Body of pancreas (tissue), 4 donors: Measurements from ENCODE around the gene RNF113B. TPM values are rescaled to one million over a fixed set of nuclear protein-coding genes. Genes with fewer than 3 reads are reported as not detected.

Experiments
- ATAC-seq: fragments of 150-250 bp; one replicate; pipeline ENCODE4 v1.9.1; 2016
- DNase-seq, 4 donors: peaks; one replicate each; pipeline ENCODE4 v3.0.0-alpha.2; 2019
- H3K27ac ChIP-seq, 4 donors: fragments of 200-600 bp; sonication (generic); 1 replicate in 3 of 4; 2 replicates in 1 of 4; pipeline versions ENCODE4 v1.5.1 to v1.6.1; 2016 to 2019; ENCODE audit warnings: mild to moderate bottlenecking in 1 of 4, mixed read lengths in 1 of 4, moderate library complexity in 1 of 4
- H3K27me3 ChIP-seq, 2 donors: fragments of 200-600 bp; sonication (generic); one replicate each; pipeline ENCODE4 v1.6.0; 2016; ENCODE audit warnings: mild to moderate bottlenecking in 1 of 2
- H3K36me3 ChIP-seq, 2 donors: fragments of 200-600 bp; sonication (generic); replicated peaks in 1 of 2; 2 replicates each; pipeline ENCODE4 v1.5.1; 2016; ENCODE audit warnings: low read depth in 2 of 2; ENCODE audit not compliant: insufficient read depth in 1 of 2
- H3K4me1 ChIP-seq: fragments of 200-600 bp; sonication (generic); one replicate; pipeline ENCODE4 v1.6.0; 2016
- H3K4me3 ChIP-seq, 2 donors: fragments of 200-600 bp; sonication (generic); 1 replicate in 1 of 2; 2 replicates in 1 of 2; pipeline ENCODE4 v1.5.1; 2016 to 2019
- H3K9me3 ChIP-seq, 3 donors: fragments of 200-600 bp; sonication (generic); 1 replicate in 2 of 3; 2 replicates in 1 of 3; pipeline ENCODE4 v1.5.1; 2016
- CTCF ChIP-seq, 7 experiments: fragments of 450-650 bp in 4 of 7; fragments of 200-600 bp in 3 of 7; sonication (generic) in 3 of 7; IDR thresholded peaks; one replicate each; pipeline ENCODE4 v1.5.1; 2016 to 2019; ENCODE audit warnings: antibody characterized with exemption in 7 of 7
- POLR2A ChIP-seq, 3 donors: fragments of 450-650 bp; IDR thresholded peaks; one replicate each; pipeline ENCODE4 v1.6.1; 2016; ENCODE audit warnings: antibody characterized with exemption in 3 of 3, mild to moderate bottlenecking in 2 of 3
- WGBS, 2 donors: methylation state at CpG; one replicate each; pipeline ENCODE4 v1.1.5; 2017; 5-methylcytosine and 5-hydroxymethylcytosine counted together
- intact Hi-C: fragments of 100-400 bp; cut with DNase I; formaldehyde crosslinking; loops from one replicate; pipeline ENCODE4 v1.15.1; 2023
- total RNA-seq, 2 donors: library from RNA; depleted of rRNA; stranded (reverse); fragments of >200 nt; gene quantifications; one replicate each; pipeline ENCODE4 v1.1.0, GENCODE V29; 2016

The RNF113B gene
- total RNA-seq, 2 donors from 2014 or later: not detected

GRCh38 chr13:98184792-98185191 lies 7.7 kb upstream of the RNF113B start:
- ATAC-seq (no peak), DNase-seq (no peak)
- Histone ChIP-seq H3K4me3 (no peak overlapping the region), H3K27ac (no peak overlapping the region), H3K36me3 (no peaks in the 10 kb centered on the region), H3K27me3 (no peaks in the 10 kb centered on the region), H3K4me1 (peaks cover 42% of the 10 kb centered on the region), H3K9me3 (no peaks in the 10 kb centered on the region)
- intact Hi-C loops: no loop called here
- 83 to 86% methylated on average over 1 of the region's 1 CpG for WGBS, 2 donors
- no peak for TF ChIP-seq POLR2A (IDR thresholded peaks at IDR 0.05)
- TF ChIP-seq CTCF (IDR thresholded peaks at IDR 0.05): no peak

GRCh38 chr13:98182589-98182988 lies 5.5 kb upstream of the RNF113B start:
- TF ChIP-seq CTCF (IDR thresholded peaks at IDR 0.05) (no peak), POLR2A (IDR thresholded peaks at IDR 0.05) (no peak)
- H3K4me3 ChIP-seq: no peak overlapping the region
- no peaks in the 10 kb centered on the region for H3K36me3 ChIP-seq
- intact Hi-C loops: no loop called here
- 44 to 55% methylated on average over 3 of the region's 3 CpGs for WGBS, 2 donors
- no peak overlapping the region for H3K27ac ChIP-seq
- no peak for DNase-seq
- no peaks in the 10 kb centered on the region for H3K27me3 ChIP-seq
- no peak for ATAC-seq
- peaks cover 24% of the 10 kb centered on the region for H3K4me1 ChIP-seq
- H3K9me3 ChIP-seq: no peaks in the 10 kb centered on the region

- intact Hi-C loops: no loop called here
- H3K27ac ChIP-seq: no peak overlapping the region
- WGBS, 2 donors: 80 to 87% methylated on average over 4 of the region's 4 CpGs
These were observed 5.1 kb upstream of the RNF113B start for GRCh38 chr13:98182153-98182552.

GRCh38 chr13:98181111-98181815 lies 4.2 kb upstream of the RNF113B start:
- H3K27ac ChIP-seq: no peak overlapping the region
- 95% methylated on average over 7 of the region's 7 CpGs for WGBS, 2 donors
- no peaks in the 10 kb centered on the region for H3K36me3 ChIP-seq
- intact Hi-C loops: no loop called here
- peaks cover 18% of the 10 kb centered on the region for H3K4me1 ChIP-seq
- no peaks in the 10 kb centered on the region for H3K9me3 ChIP-seq
- DNase-seq (no peak), ATAC-seq (no peak)
- H3K4me3 ChIP-seq: no peak overlapping the region
- TF ChIP-seq CTCF (IDR thresholded peaks at IDR 0.05) (no peak), POLR2A (IDR thresholded peaks at IDR 0.05) (no peak)
- H3K27me3 ChIP-seq: no peaks in the 10 kb centered on the region

More at GRCh38 chr13:98182153-98182552, 5.1 kb upstream of the RNF113B start:
- H3K4me3 ChIP-seq: no peak overlapping the region
- no peaks in the 10 kb centered on the region for H3K27me3 ChIP-seq
- no peak for TF ChIP-seq POLR2A (IDR thresholded peaks at IDR 0.05)
- ATAC-seq (no peak), DNase-seq (no peak)
- no peaks in the 10 kb centered on the region for H3K36me3 ChIP-seq
- H3K9me3 ChIP-seq: no peaks in the 10 kb centered on the region
- H3K4me1 ChIP-seq: peaks cover 20% of the 10 kb centered on the region

GRCh38 chr13:98180092-98180491 lies 3.0 kb upstream of the RNF113B start:
- H3K4me3 ChIP-seq: no peak overlapping the region
- intact Hi-C loops: no loop called here
- WGBS, 2 donors: 71 to 83% methylated on average over 3 of the region's 3 CpGs
- no peaks in the 10 kb centered on the region for H3K9me3 ChIP-seq
- ATAC-seq (no peak), DNase-seq (no peak)
- H3K4me1 ChIP-seq: peaks cover 20% of the 10 kb centered on the region
- no peak for TF ChIP-seq CTCF (IDR thresholded peaks at IDR 0.05)
- TF ChIP-seq POLR2A (IDR thresholded peaks at IDR 0.05): no peak
- H3K36me3 ChIP-seq: no peaks in the 10 kb centered on the region
- no peak overlapping the region for H3K27ac ChIP-seq
- H3K27me3 ChIP-seq: no peaks in the 10 kb centered on the region
